Fibroblast of lung (primary cell): ENCODE data around the gene NGDN.

Experiments used
- CTCF ChIP-seq, 2 donors: IDR thresholded peaks in 1 of 2; conservative IDR thresholded peaks in 1 of 2; 1 replicate in 1 of 2; 2 replicates in 1 of 2; pipeline ENCODE4 v1.5.1; 2011 to 2012; ENCODE audit warnings: low read length in 2 of 2, control low read depth in 1 of 2, inconsistent platforms in 1 of 2, low read depth in 1 of 2, mild to moderate bottlenecking in 1 of 2
- EZH2 ChIP-seq: IDR thresholded peaks from 2 replicates; pipeline ENCODE4 v1.5.1; 2012; ENCODE audit warnings: low read length, control low read depth, mild to moderate bottlenecking; ENCODE audit errors: missing control alignments

DNA sequence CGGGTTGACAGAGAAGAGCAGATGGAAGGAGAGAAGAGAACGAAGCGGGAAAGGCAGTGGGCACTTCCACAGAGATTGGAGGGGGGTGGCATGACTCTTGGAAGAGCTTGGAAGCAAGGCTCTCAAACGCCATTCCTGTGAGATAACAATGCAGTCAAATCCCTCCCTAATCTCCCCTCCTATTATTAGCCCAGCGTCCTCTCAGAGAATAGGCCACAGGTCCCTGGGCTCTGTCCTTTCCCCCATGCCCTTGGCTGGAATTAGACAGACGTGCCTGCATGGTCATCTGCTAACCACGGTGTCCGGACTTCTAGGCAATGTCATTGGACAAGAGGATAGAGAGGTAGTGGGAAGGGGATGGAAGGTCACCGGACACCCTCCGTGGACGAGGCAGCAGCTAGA, 26.1 kb upstream of the NGDN start:
- no peak for TF ChIP-seq CTCF (conservative IDR thresholded peaks at IDR 0.05 in 1 of 2, IDR thresholded peaks at IDR 0.05 in 1 of 2; ENCODE audit: low read depth in 1 of 2, low read length in 2 of 2)
- TF ChIP-seq EZH2 = no peak
